HCT116 (cell line): ENCODE data around the gene MSRB2. TPM values are rescaled to one million over a fixed set of nuclear protein-coding genes. Genes with fewer than 3 reads are reported as not detected.

ENCODE experiments used
- ATAC-seq: fragments of 200-7000 bp; cut with Tn5 transposase; 2 replicates; pipeline ENCODE4 v1.9.1; 2020; ENCODE audit warnings: mild to moderate bottlenecking, moderate library complexity
- BruUV-seq: library from RNA; stranded (reverse); fragments of 400-500 nt; replicated peaks from 2 replicates; lab custom pipeline; 2021; lab: Mats Ljungman, UMichigan
- CTCF ChIA-PET: fragments of 300-600 bp; sonication (Branson Sonifier 250); formaldehyde crosslinking; loops from one replicate; lab custom pipeline; 2021; ENCODE audit warnings: antibody characterized with exemption; lab: Charles Lee
- POLR2A ChIA-PET: fragments of 300-600, 350-600 bp; sonication (Branson Sonifier 250); formaldehyde crosslinking; loops from one replicate; lab custom pipeline; 2021; ENCODE audit warnings: antibody characterized with exemption; lab: Charles Lee
- RAD21 ChIA-PET, 2 experiments: fragments of 300-600 bp; sonication (Branson Sonifier 250); formaldehyde crosslinking; loops; one replicate each; lab custom pipeline; 2023; ENCODE audit warnings: low total read pairs in 2 of 2; ENCODE audit not compliant: uncharacterized antibody in 2 of 2, unreplicated experiment in 2 of 2, low non-redundant PET in 1 of 2; lab: Charles Lee
- DNase-seq: peaks from one replicate; pipeline ENCODE4 v3.0.0-alpha.2; 2010; ENCODE audit warnings: low read depth, low spot score
- H2AFZ ChIP-seq: fragments of 200-600 bp; shearing (Covaris generic), sonication (generic); 2 replicates; pipeline ENCODE4 v1.6.1; 2017; ENCODE audit warnings: low read depth, mixed run types, mixed read lengths, antibody characterized with exemption, low read length; ENCODE audit not compliant: poor library complexity, severe bottlenecking
- H3K27ac ChIP-seq: 2 replicates; pipeline ENCODE4 v1.5.1; 2012; ENCODE audit warnings: low read depth, low read length
- H3K27me3 ChIP-seq: fragments of 200-600 bp; sonication (generic); 2 replicates; pipeline ENCODE4 v1.6.1; 2016; ENCODE audit warnings: mixed run types, low read length, mixed read lengths; ENCODE audit not compliant: insufficient read depth
- H3K36me3 ChIP-seq, 2 experiments: fragments of 200-500 bp in 1 of 2; fragments of 200-600 bp in 1 of 2; sonication (Bioruptor generic) in 1 of 2; sonication (generic) in 1 of 2; 2 replicates each; pipeline versions ENCODE4 v1.5.1 to v1.6.1; 2014 to 2016; ENCODE audit warnings: low read length in 2 of 2, inconsistent platforms in 1 of 2, mixed read lengths in 1 of 2, mixed run types in 1 of 2; ENCODE audit not compliant: insufficient read depth in 2 of 2, control insufficient read depth in 1 of 2
- H3K4me1 ChIP-seq, 2 experiments: fragments of 200-600 bp in 1 of 2; sonication (generic) in 1 of 2; 2 replicates each; pipeline versions ENCODE4 v1.5.1 to v1.6.1; 2012 to 2017; ENCODE audit warnings: low read length in 2 of 2, inconsistent platforms in 1 of 2, mild to moderate bottlenecking in 1 of 2, mixed read lengths in 1 of 2, mixed run types in 1 of 2, moderate library complexity in 1 of 2; ENCODE audit not compliant: insufficient read depth in 2 of 2, control insufficient read depth in 1 of 2
- H3K4me2 ChIP-seq: fragments of 200-600 bp; sonication (generic); 2 replicates; pipeline ENCODE4 v1.6.1; 2017; ENCODE audit warnings: mixed run types, low read length, mixed read lengths
- H3K4me3 ChIP-seq, 2 experiments: fragments of 200-600 bp in 1 of 2; sonication (generic) in 1 of 2; replicated peaks in 1 of 2; 2 replicates each; pipeline ENCODE4 v1.5.1; 2011 to 2016; ENCODE audit warnings: low read length in 2 of 2, control low read depth in 1 of 2, low read depth in 1 of 2, mild to moderate bottlenecking in 1 of 2, mixed read lengths in 1 of 2, mixed run types in 1 of 2
- H3K79me2 ChIP-seq: fragments of 200-600 bp; sonication (generic); 2 replicates; pipeline ENCODE4 v1.6.1; 2017; ENCODE audit warnings: mild to moderate bottlenecking, mixed run types, low read length, moderate library complexity, mixed read lengths; ENCODE audit not compliant: insufficient read depth
- H3K9ac ChIP-seq: fragments of 200-600 bp; sonication (generic); 2 replicates; pipeline ENCODE4 v1.6.1; 2016; ENCODE audit warnings: low read length, mixed read lengths
- H3K9me2 ChIP-seq: fragments of 200-600 bp; sonication (generic), shearing (Covaris generic); 2 replicates; pipeline ENCODE4 v1.6.1; 2017; ENCODE audit warnings: mixed run types, mild to moderate bottlenecking, moderate library complexity; ENCODE audit not compliant: insufficient read depth
- H3K9me3 ChIP-seq, 2 experiments: fragments of 200-500 bp in 1 of 2; fragments of 200-600 bp in 1 of 2; sonication (Bioruptor generic) in 1 of 2; sonication (generic) in 1 of 2; 2 replicates each; pipeline ENCODE4 v1.6.1; 2014 to 2017; ENCODE audit warnings: low read length in 2 of 2, mixed read lengths in 2 of 2, inconsistent platforms in 1 of 2, low read depth in 1 of 2, mild to moderate bottlenecking in 1 of 2, mixed run types in 1 of 2, moderate library complexity in 1 of 2; ENCODE audit not compliant: control insufficient read depth in 1 of 2, insufficient read depth in 1 of 2
- H4K20me1 ChIP-seq: fragments of 200-600 bp; sonication (generic), shearing (Covaris generic); 2 replicates; pipeline ENCODE4 v1.6.1; 2017; ENCODE audit warnings: mixed run types, mild to moderate bottlenecking, moderate library complexity; ENCODE audit not compliant: insufficient read depth
- CBX3 ChIP-seq: IDR thresholded peaks from 2 replicates; pipeline ENCODE4 v1.6.1; 2012; ENCODE audit warnings: low read depth
- CEBPB ChIP-seq: IDR thresholded peaks from 2 replicates; pipeline ENCODE4 v1.6.1; 2012; ENCODE audit warnings: low read depth
- CTCF ChIP-seq, 3 experiments: fragments of 200-600 bp in 1 of 3; sonication (generic) in 1 of 3; IDR thresholded peaks in 2 of 3; conservative IDR thresholded peaks in 1 of 3; 2 replicates each; pipeline ENCODE4 v1.5.1; 2012 to 2017; ENCODE audit warnings: low read depth in 2 of 3, low read length in 2 of 3, antibody characterized with exemption in 1 of 3, borderline replicate concordance in 1 of 3, control low read depth in 1 of 3, mild to moderate bottlenecking in 1 of 3, mixed read lengths in 1 of 3, mixed run types in 1 of 3, moderate library complexity in 1 of 3; ENCODE audit not compliant: insufficient read depth in 1 of 3
- ELF1 ChIP-seq: IDR thresholded peaks from 2 replicates; pipeline ENCODE4 v1.6.1; 2012; ENCODE audit warnings: low read depth, borderline replicate concordance
- EZH2phosphoT487 ChIP-seq: fragments of 200-600 bp; IDR thresholded peaks from 2 replicates; pipeline ENCODE4 v1.6.1; 2018; ENCODE audit warnings: antibody characterized with exemption, borderline replicate concordance
- MAX ChIP-seq: IDR thresholded peaks from 2 replicates; pipeline ENCODE4 v1.6.1; 2012
- POLR2AphosphoS5 ChIP-seq: IDR thresholded peaks from 2 replicates; pipeline ENCODE4 v1.6.1; 2011; ENCODE audit warnings: mild to moderate bottlenecking, low read depth, low read length, moderate library complexity
- RAD21 ChIP-seq: IDR thresholded peaks from 2 replicates; pipeline ENCODE4 v1.6.1; 2012; ENCODE audit warnings: low read depth, mild to moderate bottlenecking
- REST ChIP-seq: IDR thresholded peaks from 2 replicates; pipeline ENCODE4 v1.6.1; 2012; ENCODE audit warnings: low read depth
- SP1 ChIP-seq: IDR thresholded peaks from 2 replicates; pipeline ENCODE4 v1.6.1; 2012; ENCODE audit warnings: low read depth
- ZFX ChIP-seq: fragments of 450-650 bp; IDR thresholded peaks from 2 replicates; pipeline ENCODE4 v1.6.1; 2017
- ZNF274 ChIP-seq: fragments of 200-500 bp; sonication (Bioruptor generic); IDR thresholded peaks from 2 replicates; pipeline ENCODE4 v1.6.1; 2014; ENCODE audit warnings: mild to moderate bottlenecking, low read depth, low read length, inconsistent platforms
- intact Hi-C: fragments of 100-400 bp; cut with micrococcal nuclease; formaldehyde crosslinking; loops from 2 replicates; pipeline ENCODE4 v1.10.0; 2022
- total RNA-seq: library from RNA; stranded (reverse); gene quantifications from one replicate; pipeline ENCODE4 v1.2.1, GENCODE V29; 2021; ENCODE audit not compliant: unreplicated experiment

Gene MSRB2
- total RNA-seq, 1 experiment from 2014 or later = 13.6 TPM

GRCh38 chr10:23110722-23111516 is 15.5 kb downstream of the MSRB2 start:
- RAD21 ChIA-PET = no interaction called here

GRCh38 chr10:23111517-23112286 is 16.3 kb downstream of the MSRB2 start:
- H2AFZ ChIP-seq = no peak overlapping the region
- H4K20me1 ChIP-seq = no peaks in the 10 kb centered on the region
- ChIA-PET POLR2A (no interaction called here), RAD21 (no interaction called here), CTCF (no interaction called here)
- peaks cover 0 to 6% of the 10 kb centered on the region in 2 experiments; a peak in 2 of 4 replicates for H3K4me1 ChIP-seq
- ATAC-seq (no peak), DNase-seq (no peak)
- no peak overlapping the region for H3K27ac ChIP-seq
- H3K9ac ChIP-seq = no peak overlapping the region
- no peaks in the 10 kb centered on the region for H3K36me3 ChIP-seq
- H3K27me3 ChIP-seq = no peaks in the 10 kb centered on the region
- intact Hi-C loops = no loop called here
- no peak overlapping the region for H3K4me2 ChIP-seq
- H3K9me2 ChIP-seq = no peaks in the 10 kb centered on the region
- BruUV-seq = no TSS peak
- H3K9me3 ChIP-seq = no peaks in the 10 kb centered on the region
- H3K4me3 ChIP-seq = no peak overlapping the region
- no peaks in the 10 kb centered on the region for H3K79me2 ChIP-seq
- no peak for TF ChIP-seq REST
- no peak for TF ChIP-seq ZFX
- TF ChIP-seq ELF1 = no peak
- no peak for TF ChIP-seq POLR2AphosphoS5
- no peak for TF ChIP-seq ZNF274
- TF ChIP-seq CEBPB = no peak
- no peak for TF ChIP-seq CTCF (IDR thresholded peaks at IDR 0.05 in 2 of 3, conservative IDR thresholded peaks at IDR 0.05 in 1 of 3; ENCODE audit: borderline replicate concordance in 1 of 3, insufficient read depth in 1 of 3, low read depth in 2 of 3, low read length in 2 of 3)
- TF ChIP-seq RAD21 = no peak
- TF ChIP-seq CBX3 = no peak

More at GRCh38 chr10:23110722-23111516, 15.5 kb downstream of the MSRB2 start:
- intact Hi-C loops = no loop called here
- H3K4me1 ChIP-seq = peaks cover 0 to 6% of the 10 kb centered on the region in 2 experiments; a peak in 2 of 4 replicates
- DNase-seq = no peak
- no peaks in the 10 kb centered on the region for H3K27me3 ChIP-seq
- no peak overlapping the region for H3K9ac ChIP-seq
- ATAC-seq = no peak
- H3K27ac ChIP-seq = no peak overlapping the region
- no peak overlapping the region for H3K4me3 ChIP-seq
- BruUV-seq = no TSS peak
- no peaks in the 10 kb centered on the region for H4K20me1 ChIP-seq
- H2AFZ ChIP-seq = no peak overlapping the region
- H3K79me2 ChIP-seq = no peaks in the 10 kb centered on the region
- no peak overlapping the region for H3K4me2 ChIP-seq
- no peaks in the 10 kb centered on the region for H3K9me3 ChIP-seq
- TF ChIP-seq ELF1 (no peak), EZH2phosphoT487 (no peak), POLR2AphosphoS5 (no peak), SP1 (no peak), MAX (no peak), ZNF274 (no peak)
- TF ChIP-seq, all 23 proteins: peak for 0
- ChIA-PET CTCF (no interaction called here), POLR2A (no interaction called here)
- Histone ChIP-seq H3K36me3 (no peaks in the 10 kb centered on the region), H3K9me2 (no peaks in the 10 kb centered on the region)
